Activated B cell treated with CpG ODN at 0.5 μM for 24 hours (primary cell): Measurements from ENCODE around the gene GPR157. TPM values are rescaled to one million over a fixed set of nuclear protein-coding genes. Genes with fewer than 3 reads are reported as not detected.

ENCODE experiments used
- ATAC-seq: fragments of 200-7000 bp; cut with Tn5 transposase; one replicate; pipeline ENCODE4 v1.10.0; 2021; ENCODE audit warnings: low read depth, mild to moderate bottlenecking, moderate library complexity
- CTCF ChIA-PET: fragments of 350-600 bp; sonication (Branson Sonifier 250); formaldehyde crosslinking; loops from one replicate; lab custom pipeline; 2021; ENCODE audit warnings: antibody characterized with exemption; lab: Charles Lee
- POLR2A ChIA-PET: fragments of 350-600 bp; sonication (Branson Sonifier 250); formaldehyde crosslinking; loops from one replicate; lab custom pipeline; 2021; ENCODE audit warnings: antibody characterized with exemption; lab: Charles Lee
- DNase-seq: peaks from one replicate; pipeline ENCODE4 v3.0.0; 2022
- H3K27ac Mint-ChIP-seq: one replicate; pipeline ENCODE4 v1.8.0; 2020; ENCODE audit warnings: mixed read lengths
- H3K27me3 Mint-ChIP-seq: one replicate; pipeline ENCODE4 v1.8.0; 2021; ENCODE audit warnings: mixed read lengths
- H3K36me3 Mint-ChIP-seq: one replicate; pipeline ENCODE4 v1.8.0; 2021; ENCODE audit warnings: low read depth, mixed read lengths
- H3K4me1 Mint-ChIP-seq: one replicate; pipeline ENCODE4 v1.8.0; 2021; ENCODE audit warnings: mixed read lengths
- H3K4me3 Mint-ChIP-seq: one replicate; pipeline ENCODE4 v1.8.0; 2020; ENCODE audit warnings: mild to moderate bottlenecking, mixed read lengths
- H3K9me3 Mint-ChIP-seq: one replicate; pipeline ENCODE4 v1.8.0; 2020; ENCODE audit warnings: mixed read lengths
- CTCF ChIP-seq: fragments of 200-600 bp; IDR thresholded peaks from one replicate; pipeline ENCODE4 v1.8.0; 2022; ENCODE audit warnings: antibody characterized with exemption, mild to moderate bottlenecking
- intact Hi-C: fragments of 100-400 bp; cut with micrococcal nuclease; formaldehyde crosslinking; loops from one replicate; pipeline ENCODE4 v1.15.1; 2024
- total RNA-seq: library from RNA; stranded (reverse); gene quantifications from 2 replicates; pipeline ENCODE4 v1.2.3, GENCODE V29; 2022

The GPR157 gene
- total RNA-seq, 1 donor from 2014 or later: 7.0 TPM

- ChIA-PET POLR2A (no interaction called here), CTCF (no interaction called here)
- no peak for TF ChIP-seq CTCF
- DNase-seq (no peak), ATAC-seq (no peak)
- H3K4me3 Mint-ChIP-seq: no peak overlapping the region
- no peaks in the 10 kb centered on the region for H3K4me1 Mint-ChIP-seq
- intact Hi-C loops: no loop called here
- no peaks in the 10 kb centered on the region for H3K9me3 Mint-ChIP-seq
- no peaks in the 10 kb centered on the region for H3K27me3 Mint-ChIP-seq
- H3K27ac Mint-ChIP-seq: no peak overlapping the region
- H3K36me3 Mint-ChIP-seq: no peaks in the 10 kb centered on the region
Measured at GRCh38 chr1:9152535-9152934, 23.6 kb upstream of the GPR157 start.

GRCh38 chr1:9151328-9151860 lies 22.5 kb upstream of the GPR157 start:
- DNase-seq (no peak), ATAC-seq (no peak)
- no peak for TF ChIP-seq CTCF
- intact Hi-C loops: no loop called here
- Mint-ChIP-seq H3K9me3 (no peaks in the 10 kb centered on the region), H3K27ac (no peak overlapping the region), H3K4me1 (no peaks in the 10 kb centered on the region), H3K27me3 (no peaks in the 10 kb centered on the region), H3K36me3 (no peaks in the 10 kb centered on the region), H3K4me3 (no peak overlapping the region)
- ChIA-PET CTCF (no interaction called here), POLR2A (no interaction called here)

- Mint-ChIP-seq H3K36me3 (no peaks in the 10 kb centered on the region), H3K4me3 (no peak overlapping the region), H3K27me3 (no peaks in the 10 kb centered on the region), H3K27ac (no peak overlapping the region), H3K4me1 (no peaks in the 10 kb centered on the region), H3K9me3 (no peaks in the 10 kb centered on the region)
- POLR2A ChIA-PET: no interaction called here
- ATAC-seq: no peak
- DNase-seq: no peak
- intact Hi-C loops: no loop called here
- TF ChIP-seq CTCF: no peak
- CTCF ChIA-PET: no interaction called here
Measured at GRCh38 chr1:9150582-9151327, 21.9 kb upstream of the GPR157 start.

GRCh38 chr1:9149837-9150581 lies 21.1 kb upstream of the GPR157 start:
- no peak overlapping the region for H3K4me3 Mint-ChIP-seq
- no peak for TF ChIP-seq CTCF
- no peaks in the 10 kb centered on the region for H3K36me3 Mint-ChIP-seq
- DNase-seq (no peak), ATAC-seq (no peak)
- no peaks in the 10 kb centered on the region for H3K27me3 Mint-ChIP-seq
- ChIA-PET CTCF (no interaction called here), POLR2A (interaction anchor here (0.6 kb wide), 1 partner anchor 222 kb away, joined by 6 read pairs; no protein-coding TSS in a partner anchor)
- no peak overlapping the region for H3K27ac Mint-ChIP-seq
- no peaks in the 10 kb centered on the region for H3K4me1 Mint-ChIP-seq
- intact Hi-C loops: no loop called here
- H3K9me3 Mint-ChIP-seq: no peaks in the 10 kb centered on the region

GRCh38 chr1:9149151-9149550 lies 20.2 kb upstream of the GPR157 start:
- no peaks in the 10 kb centered on the region for H3K4me1 Mint-ChIP-seq
- POLR2A ChIA-PET: interaction anchor here (0.7 kb wide), 1 partner anchor 259 kb away, joined by 5 read pairs; no protein-coding TSS in a partner anchor
- intact Hi-C loops: no loop called here
- CTCF ChIA-PET: no interaction called here
- no peak overlapping the region for H3K27ac Mint-ChIP-seq
- no peaks in the 10 kb centered on the region for H3K27me3 Mint-ChIP-seq
- DNase-seq: no peak
- H3K4me3 Mint-ChIP-seq: no peak overlapping the region
- ATAC-seq: no peak
- TF ChIP-seq CTCF: no peak
- H3K9me3 Mint-ChIP-seq: no peaks in the 10 kb centered on the region
- H3K36me3 Mint-ChIP-seq: no peaks in the 10 kb centered on the region
